GM18502 (cell line): ENCODE data around the gene PALD1.

Experiments used
- ATAC-seq: cut with Tn5 transposase; IDR thresholded peaks from one replicate; pipeline ENCODE4 v1.9.1; 2021; ENCODE audit warnings: mild to moderate bottlenecking; ENCODE audit not compliant: unreplicated experiment, poor library complexity

The PALD1 gene

GRCh38 chr10:70583669-70584037 is 105.1 kb downstream of the PALD1 start:
- no peak for ATAC-seq

GRCh38 chr10:70584366-70584765 is 105.8 kb downstream of the PALD1 start:
- no peak for ATAC-seq

GRCh38 chr10:70584909-70585544 is 106.5 kb downstream of the PALD1 start:
- no peak for ATAC-seq

GRCh38 chr10:70585578-70586169 is 107.1 kb downstream of the PALD1 start:
- ATAC-seq = no peak

GRCh38 chr10:70586348-70586930 is 107.9 kb downstream of the PALD1 start:
- no peak for ATAC-seq

- no peak for ATAC-seq
These were observed 108.6 kb downstream of the PALD1 start for GRCh38 chr10:70587045-70587658.

GRCh38 chr10:70588255-70588654 is 109.7 kb downstream of the PALD1 start:
- ATAC-seq = no peak

GRCh38 chr10:70588859-70589570 is 110.4 kb downstream of the PALD1 start:
- no peak for ATAC-seq

GRCh38 chr10:70589762-70590654 is 111.4 kb downstream of the PALD1 start:
- no peak for ATAC-seq

- ATAC-seq = no peak
These were observed 112.3 kb downstream of the PALD1 start for GRCh38 chr10:70590655-70591416.

GRCh38 chr10:70592186-70592735 is 113.7 kb downstream of the PALD1 start:
- ATAC-seq = no peak

GRCh38 chr10:70592746-70593512 is 114.4 kb downstream of the PALD1 start:
- no peak for ATAC-seq

- ATAC-seq = no peak
These were observed 114.9 kb downstream of the PALD1 start for GRCh38 chr10:70593513-70593890.

GRCh38 chr10:70594161-70594560 is 115.6 kb downstream of the PALD1 start:
- no peak for ATAC-seq

- ATAC-seq = no peak
These were observed 117.0 kb downstream of the PALD1 start for GRCh38 chr10:70595566-70596016.

- no peak for ATAC-seq
These were observed 117.7 kb downstream of the PALD1 start for GRCh38 chr10:70596110-70596798.
